Measurements from ENCODE around the gene ALDH1A3.

- TF ChIP-seq CTCF (IDR thresholded peaks at IDR 0.05) (no peak), POLR2A (IDR thresholded peaks at IDR 0.05) (no peak), EP300 (IDR thresholded peaks at IDR 0.05) (no peak)
Observed at GRCh38 chr15:100875495-100875894, 4.1 kb upstream of the ALDH1A3 start.
